Activated CD4-positive, CD25-positive, alpha-beta regulatory T cell treated with anti-CD3 and anti-CD28 coated beads, Interleukin-2, amount 50 U/mL, for 72 hours (primary cell): ENCODE measurements around the gene ZNF574.
"Not testable (repeated sequence)": the region's sequence is repeated elsewhere in the genome, so short reads cannot be mapped to it uniquely, and the experiment has no call there.

ENCODE experiments used
- DNase-seq: peaks from one replicate; pipeline ENCODE4 v3.0.0; 2021

ZNF574 gene

GRCh38 chr19:42080764-42081375 lies 4.9 kb downstream of the ZNF574 start:
- DNase-seq, result no peak

- no peak for DNase-seq
Measured at GRCh38 chr19:42081584-42082203, 5.7 kb downstream of the ZNF574 start.

GRCh38 chr19:42083537-42083936 lies 7.6 kb downstream of the ZNF574 start:
- DNase-seq, result no peak

GRCh38 chr19:42086188-42086736 lies 10.3 kb downstream of the ZNF574 start:
- DNase-seq, result no peak

GRCh38 chr19:42086770-42087550 lies 11.0 kb downstream of the ZNF574 start:
- no peak for DNase-seq

GRCh38 chr19:42088471-42089190 lies 12.7 kb downstream of the ZNF574 start:
- no peak for DNase-seq

- DNase-seq, result no peak
Measured at GRCh38 chr19:42089191-42089750, 13.3 kb downstream of the ZNF574 start.

- DNase-seq, result no peak
Measured at GRCh38 chr19:42089772-42090171, 13.8 kb downstream of the ZNF574 start.

- DNase-seq, result no peak
Measured at GRCh38 chr19:42090672-42091071, 14.7 kb downstream of the ZNF574 start.

- no peak for DNase-seq
Measured at GRCh38 chr19:42091300-42091699, 15.3 kb downstream of the ZNF574 start.

- DNase-seq, result no peak
Measured at GRCh38 chr19:42091742-42092141, 15.8 kb downstream of the ZNF574 start.

- DNase-seq, result no peak
Measured at GRCh38 chr19:42092350-42092749, 16.4 kb downstream of the ZNF574 start.

- DNase-seq, result no peak
Measured at GRCh38 chr19:42093505-42093904, 17.5 kb downstream of the ZNF574 start.

GRCh38 chr19:42093926-42094325 lies 18.0 kb downstream of the ZNF574 start:
- no peak for DNase-seq

- no peak for DNase-seq
Measured at GRCh38 chr19:42095142-42095813, 19.3 kb downstream of the ZNF574 start.

- no peak for DNase-seq
Measured at GRCh38 chr19:42095814-42096230, 19.9 kb downstream of the ZNF574 start.

- DNase-seq, result no peak
Measured at GRCh38 chr19:42096255-42096837, 20.4 kb downstream of the ZNF574 start.

- DNase-seq, result no peak
Measured at GRCh38 chr19:42097461-42097860, 21.5 kb downstream of the ZNF574 start.

GRCh38 chr19:42098781-42099180 lies 22.8 kb downstream of the ZNF574 start:
- DNase-seq, result no peak

GRCh38 chr19:42099336-42099925 lies 23.5 kb downstream of the ZNF574 start:
- no peak for DNase-seq

GRCh38 chr19:42100241-42100640 lies 24.3 kb downstream of the ZNF574 start:
- not testable (repeated sequence) for DNase-seq
